KOPT-K1 (cell line): ENCODE measurements around the gene ABI1.
"Not testable (repeated sequence)": the region's sequence is repeated elsewhere in the genome, so short reads cannot be mapped to it uniquely, and the experiment has no call there.

Experiments
- H3K27ac ChIP-seq: fragments of 200-600 bp; sonication (generic); 2 replicates; pipeline ENCODE4 v1.5.1; 2016; ENCODE audit warnings: antibody characterized with exemption, mild to moderate bottlenecking, low read depth, low read length; ENCODE audit not compliant: poor library complexity, severe bottlenecking
- H3K36me3 ChIP-seq: fragments of 200-600 bp; sonication (generic); 2 replicates; pipeline ENCODE4 v1.5.1; 2017; ENCODE audit warnings: antibody characterized with exemption, mild to moderate bottlenecking, low read length, moderate library complexity; ENCODE audit not compliant: insufficient read depth
- H3K9me3 ChIP-seq: fragments of 200-600 bp; sonication (generic); 2 replicates; pipeline ENCODE4 v1.5.1; 2017; ENCODE audit warnings: antibody characterized with exemption, low read length, mild to moderate bottlenecking; ENCODE audit not compliant: insufficient read depth, poor library complexity, severe bottlenecking

The ABI1 gene

DNA sequence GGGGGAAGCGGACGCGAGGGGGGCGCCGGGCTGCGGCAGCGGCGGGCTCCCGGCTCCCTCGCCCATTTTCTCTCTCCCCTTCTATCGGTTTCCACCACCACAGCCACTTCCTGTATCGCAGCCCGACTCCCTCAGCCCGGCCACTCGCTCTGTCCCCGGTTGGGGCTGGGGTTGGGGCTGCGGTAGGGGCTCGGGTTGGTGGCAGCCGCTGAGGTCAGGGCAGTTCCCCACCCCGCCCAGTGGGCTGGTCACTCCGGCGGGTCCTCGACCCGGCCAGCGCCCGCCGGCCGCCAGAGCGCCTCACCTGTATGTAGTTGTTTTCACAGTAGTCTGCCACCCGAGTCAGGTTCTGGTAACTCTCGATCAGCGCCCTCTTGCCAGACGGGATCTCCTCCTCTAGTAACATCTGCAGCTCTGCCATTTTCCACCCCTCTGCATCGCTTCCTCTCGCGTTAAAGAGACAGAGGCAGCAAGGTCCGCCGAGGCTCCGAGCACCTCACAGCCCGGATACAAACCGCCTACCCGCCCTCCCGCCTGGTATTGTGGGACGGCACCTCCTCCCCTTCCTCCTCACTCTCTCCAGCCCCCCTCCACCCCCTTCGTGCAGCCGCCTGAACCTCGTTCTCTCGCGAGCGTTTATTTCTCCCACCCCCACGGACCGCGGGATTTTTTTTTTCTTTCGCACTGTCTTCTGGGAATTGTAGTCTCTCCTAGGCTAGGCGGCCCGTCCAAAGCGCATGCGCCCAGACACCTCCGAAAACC, at the start of gene ABI1:
ABI1 (minus strand) TSS at position 516 of the 762 bp plus-strand sequence; CDS start at position 421, 95 bp downstream.
- no peaks in the 10 kb centered on the region for H3K9me3 ChIP-seq
- no peaks in the 10 kb centered on the region for H3K36me3 ChIP-seq
- H3K27ac ChIP-seq, result peak within 1 kb of the TSS; percentile 89

DNA sequence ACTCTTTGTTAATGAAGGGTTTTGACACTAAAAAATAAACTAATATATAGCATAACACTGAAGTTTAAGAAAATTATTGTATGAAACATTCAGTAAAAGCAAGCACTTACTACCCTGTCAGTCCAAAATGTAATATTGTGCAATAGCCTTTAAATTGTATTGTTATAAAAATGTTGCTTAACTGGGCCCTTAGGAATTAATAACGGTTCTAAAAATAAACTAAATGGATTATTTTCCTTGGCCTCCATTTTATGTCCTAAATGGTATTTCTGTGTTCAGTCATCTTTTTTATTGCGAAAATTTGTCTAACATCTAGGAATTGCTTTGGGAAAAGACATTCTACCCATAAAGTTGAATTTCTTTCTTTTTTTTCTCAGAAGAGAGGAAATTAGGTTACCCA, 49.0 kb upstream of the ABI1 start:
- H3K27ac ChIP-seq, result no peak overlapping the region
- H3K36me3 ChIP-seq, result no peaks in the 10 kb centered on the region
- no peaks in the 10 kb centered on the region for H3K9me3 ChIP-seq

DNA sequence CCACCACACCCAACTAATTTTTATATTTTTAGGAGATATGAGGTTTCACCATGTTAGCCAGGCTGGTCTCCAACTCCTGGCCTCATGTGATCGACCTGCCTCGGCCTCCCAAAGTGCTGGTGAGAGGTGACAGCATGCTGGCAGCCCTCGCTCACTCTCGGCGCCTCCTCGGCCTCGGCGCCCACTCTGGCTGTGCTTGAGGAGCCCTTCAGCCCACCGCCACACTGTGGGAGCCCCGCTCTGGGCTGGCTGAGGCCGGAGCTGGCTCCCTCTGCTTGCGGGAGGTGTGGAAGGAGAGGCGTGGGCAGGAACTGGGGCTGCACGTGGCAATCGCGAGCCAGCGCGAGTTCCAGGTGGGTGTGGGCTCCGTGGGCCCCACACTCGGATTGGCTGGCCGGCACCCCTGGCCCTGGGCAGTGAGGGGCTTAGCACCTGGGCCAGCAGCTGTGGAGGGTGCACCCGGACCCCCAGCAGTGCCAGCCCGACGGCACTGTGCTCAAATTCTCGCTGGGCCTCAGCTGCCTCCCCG, 44.6 kb upstream of the ABI1 start:
- not testable (repeated sequence) for H3K27ac ChIP-seq, H3K9me3 ChIP-seq, H3K36me3 ChIP-seq

DNA sequence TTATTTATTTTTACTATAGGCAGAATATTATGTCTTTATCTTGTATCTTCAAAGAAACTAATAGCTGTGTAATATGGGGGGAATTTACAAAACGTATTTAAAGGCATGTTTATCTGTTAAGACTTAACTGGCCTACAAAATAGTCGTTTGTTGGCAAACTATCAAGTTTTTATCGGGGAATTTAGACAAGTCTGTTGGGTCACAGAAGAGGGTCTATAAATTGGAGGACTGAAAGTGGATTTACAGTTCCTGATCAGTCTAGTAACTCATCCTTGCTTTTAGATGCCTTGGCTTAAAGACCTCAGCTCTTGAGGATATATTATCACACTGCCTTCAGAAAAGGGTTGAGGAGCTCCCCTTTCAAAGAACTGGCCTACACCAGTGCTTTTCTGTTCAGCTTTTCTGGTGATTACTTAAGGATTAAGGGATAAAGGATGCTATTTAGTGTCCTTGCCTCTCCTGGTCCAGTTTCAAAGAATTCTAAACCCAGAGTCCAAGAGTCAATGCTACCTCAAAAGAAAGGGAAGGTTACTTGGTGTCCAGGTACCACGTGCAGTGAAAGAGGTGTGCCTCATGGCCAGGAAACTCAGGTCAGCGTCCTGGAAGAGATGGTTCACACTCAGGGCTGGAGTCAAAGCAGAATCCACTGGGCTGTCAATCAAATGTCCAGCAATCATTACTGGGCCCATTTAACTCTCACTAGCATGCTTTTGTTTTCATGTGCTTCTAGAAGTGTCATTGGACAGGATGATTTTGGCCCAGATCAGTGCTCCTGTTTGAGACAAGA, 42.9 kb upstream of the ABI1 start:
- H3K9me3 ChIP-seq, result no peaks in the 10 kb centered on the region
- H3K27ac ChIP-seq, result no peak overlapping the region
- H3K36me3 ChIP-seq, result no peaks in the 10 kb centered on the region

DNA sequence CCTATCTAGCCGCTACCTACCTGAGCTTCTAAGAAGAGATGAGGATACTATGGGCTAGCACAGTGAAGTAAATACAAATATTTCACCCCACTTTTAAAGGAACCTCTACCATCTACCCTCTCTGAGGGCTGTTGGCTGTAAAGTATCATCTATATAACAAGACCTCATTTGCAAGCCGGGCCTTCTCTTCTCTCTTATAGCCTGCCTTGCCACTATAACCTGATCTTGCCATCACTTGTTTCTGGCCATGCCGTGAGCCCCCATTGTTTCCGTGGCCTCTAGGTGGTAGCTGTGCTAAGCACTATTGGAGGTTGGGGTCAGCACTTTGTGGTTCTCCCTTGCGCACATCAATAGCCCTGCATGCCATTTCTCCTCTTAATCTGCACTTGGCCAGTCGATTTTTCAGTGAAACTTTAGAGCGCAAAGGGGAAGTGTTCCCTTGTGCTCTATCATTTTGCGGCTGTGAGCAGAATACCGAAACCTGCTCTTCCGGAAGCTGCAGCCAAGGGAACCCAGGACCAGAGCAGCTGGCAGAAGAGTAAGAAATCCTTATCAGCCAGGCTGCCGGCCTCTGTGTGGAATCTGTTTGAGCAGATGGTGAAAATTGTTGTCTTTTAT, 31.7 kb upstream of the ABI1 start:
- H3K36me3 ChIP-seq, H3K27ac ChIP-seq: not testable (repeated sequence)
- H3K9me3 ChIP-seq, result peaks cover 15% of the 10 kb centered on the region

DNA sequence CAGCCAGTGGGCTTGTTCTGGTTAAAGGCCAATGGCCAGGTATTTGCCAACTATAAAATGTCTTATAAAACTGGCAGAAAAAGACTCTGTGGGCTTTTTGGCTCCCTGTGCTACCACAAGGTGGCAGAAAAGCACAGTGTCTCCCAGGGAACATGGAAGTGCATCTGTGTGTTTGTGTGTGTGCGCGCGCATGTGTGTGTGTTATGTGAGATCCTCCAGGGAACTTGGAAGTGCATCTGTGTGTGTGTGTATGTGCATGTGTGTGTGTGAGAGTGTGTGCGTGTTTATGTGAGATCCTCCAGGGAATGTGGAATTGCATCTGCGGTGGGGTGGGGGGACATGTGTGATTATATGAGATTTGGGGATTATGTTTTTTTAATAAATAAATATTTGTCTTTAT, 30.2 kb upstream of the ABI1 start:
- H3K9me3 ChIP-seq, result peaks cover 15% of the 10 kb centered on the region
- H3K27ac ChIP-seq, result no peak overlapping the region
- H3K36me3 ChIP-seq, result no peaks in the 10 kb centered on the region

DNA sequence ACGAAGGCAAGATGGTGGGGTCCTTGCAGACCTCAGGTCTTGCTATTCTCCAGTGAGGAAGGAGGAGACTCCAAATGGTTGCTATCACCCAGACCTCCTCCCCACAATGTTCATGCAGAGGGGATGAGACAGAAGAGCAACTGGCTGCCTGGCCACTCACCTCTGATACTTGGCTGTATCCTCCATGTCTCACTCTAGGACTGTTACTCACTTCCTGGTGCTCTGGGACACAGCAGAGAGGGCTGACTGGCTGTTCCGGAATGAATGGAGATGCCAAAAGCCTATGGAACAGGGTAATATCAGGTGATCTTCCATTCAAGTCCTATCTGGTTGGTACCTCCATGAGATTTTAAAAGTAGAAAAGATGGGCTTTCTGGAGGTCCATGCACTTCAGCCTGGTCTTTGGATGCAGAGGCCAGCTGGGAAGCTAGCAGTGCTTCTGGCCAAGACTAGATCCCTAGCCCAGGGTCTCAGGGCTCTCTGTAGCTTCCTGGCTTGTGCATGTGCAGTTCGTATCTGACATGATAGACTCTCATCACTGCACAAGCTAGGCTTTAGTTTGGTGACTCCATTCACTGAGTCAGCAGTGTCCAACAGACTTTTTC, 27.0 kb upstream of the ABI1 start:
- Histone ChIP-seq H3K36me3 (no peaks in the 10 kb centered on the region), H3K9me3 (peaks cover 3% of the 10 kb centered on the region), H3K27ac (no peak overlapping the region)

DNA sequence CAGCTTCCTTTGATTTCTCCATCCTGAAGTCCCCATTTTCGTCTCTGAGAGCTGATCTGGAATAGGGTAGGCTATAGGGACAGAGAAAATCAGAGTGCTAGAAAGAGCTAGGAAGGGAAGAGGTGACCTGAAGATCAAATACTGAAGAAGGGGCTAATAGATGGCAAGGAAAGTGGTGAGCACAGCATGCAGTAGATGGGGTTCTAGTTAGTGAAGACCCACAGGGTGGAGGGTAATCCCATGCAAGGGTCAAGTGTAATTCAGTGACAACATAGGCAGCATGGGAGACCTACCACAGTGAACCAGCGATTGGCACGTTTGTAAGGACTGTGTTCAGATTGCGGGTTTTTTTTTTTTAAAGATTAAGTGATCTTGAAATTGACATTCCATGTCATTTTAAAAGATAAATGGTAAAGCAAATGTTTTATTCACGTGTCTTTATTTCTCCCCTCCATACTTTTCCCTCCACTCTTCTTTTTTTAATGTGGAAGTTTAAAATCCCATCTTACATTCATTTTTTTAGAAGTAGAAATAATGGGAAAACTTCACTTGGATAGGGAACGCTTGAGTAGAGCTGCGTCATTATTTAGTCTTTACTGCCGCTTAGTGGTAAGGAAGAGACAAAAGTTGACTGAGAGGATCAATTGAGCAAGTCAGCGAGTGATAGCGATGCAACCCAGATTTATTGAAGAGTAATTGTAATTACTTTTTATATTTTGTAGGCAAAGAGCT, 21.0 kb upstream of the ABI1 start:
- H3K9me3 ChIP-seq, result no peaks in the 10 kb centered on the region
- no peak overlapping the region for H3K27ac ChIP-seq
- H3K36me3 ChIP-seq, result no peaks in the 10 kb centered on the region

DNA sequence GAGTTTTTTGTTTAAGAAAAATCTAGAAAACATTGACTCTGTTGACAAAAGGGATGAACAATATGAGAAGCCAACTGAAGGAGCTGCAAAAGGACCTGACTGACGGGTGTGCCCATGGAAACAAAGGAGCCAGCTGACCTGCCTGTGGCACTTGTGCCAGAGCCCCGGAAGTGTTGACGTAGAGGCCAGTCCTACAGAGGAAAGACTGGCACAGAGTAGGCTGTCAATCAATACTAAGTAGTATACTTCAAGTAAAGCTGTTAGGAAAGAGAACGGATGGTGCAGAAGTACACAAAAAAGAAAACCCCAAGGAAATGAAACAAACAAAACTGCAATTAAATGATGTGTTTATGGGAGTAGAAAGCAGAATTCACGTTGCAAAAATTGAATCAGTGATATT, 19.0 kb upstream of the ABI1 start:
- Histone ChIP-seq H3K36me3 (no peaks in the 10 kb centered on the region), H3K27ac (no peak overlapping the region), H3K9me3 (no peaks in the 10 kb centered on the region)

DNA sequence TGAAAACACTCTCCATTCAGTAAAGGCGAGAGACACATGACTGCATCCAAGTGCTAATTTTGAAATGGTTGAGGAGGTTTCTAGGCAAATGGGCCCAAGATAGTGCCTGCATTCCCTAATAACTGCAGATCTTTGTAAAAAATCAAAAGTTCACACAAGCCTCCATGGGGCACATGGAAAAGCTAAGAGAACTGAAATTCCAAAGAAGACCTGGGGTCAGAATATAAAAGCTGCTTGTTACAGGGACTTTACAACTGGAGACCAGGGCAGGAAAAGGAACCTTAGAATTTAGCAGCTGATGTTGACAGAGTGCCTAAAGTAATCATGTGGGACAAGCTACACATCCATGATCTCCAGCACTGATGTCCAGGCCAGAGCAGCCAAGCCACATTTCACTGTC, 10.0 kb upstream of the ABI1 start:
- H3K27ac ChIP-seq, result no peak overlapping the region
- H3K36me3 ChIP-seq, result no peaks in the 10 kb centered on the region
- no peaks in the 10 kb centered on the region for H3K9me3 ChIP-seq

DNA sequence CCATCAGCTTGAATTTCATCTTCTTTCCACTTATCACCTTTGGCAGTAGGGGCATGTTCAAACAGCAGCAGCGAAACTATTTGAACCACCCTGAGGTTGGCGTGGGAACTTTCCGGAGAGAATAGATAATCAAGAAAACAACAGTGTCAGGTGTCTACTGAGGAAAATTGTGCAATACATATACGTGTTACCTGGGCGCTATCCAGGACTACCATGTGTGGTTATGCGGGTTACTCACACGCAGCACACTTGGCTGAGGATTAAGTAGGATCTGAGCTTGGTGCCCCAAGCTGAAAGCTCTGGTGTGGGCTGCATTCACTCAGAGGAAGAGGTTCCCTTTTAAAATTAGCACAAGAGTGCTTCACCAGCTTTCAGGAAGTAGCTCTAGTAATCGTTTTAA, 8.8 kb upstream of the ABI1 start:
- no peak overlapping the region for H3K27ac ChIP-seq
- H3K9me3 ChIP-seq, result no peaks in the 10 kb centered on the region
- H3K36me3 ChIP-seq, result no peaks in the 10 kb centered on the region

DNA sequence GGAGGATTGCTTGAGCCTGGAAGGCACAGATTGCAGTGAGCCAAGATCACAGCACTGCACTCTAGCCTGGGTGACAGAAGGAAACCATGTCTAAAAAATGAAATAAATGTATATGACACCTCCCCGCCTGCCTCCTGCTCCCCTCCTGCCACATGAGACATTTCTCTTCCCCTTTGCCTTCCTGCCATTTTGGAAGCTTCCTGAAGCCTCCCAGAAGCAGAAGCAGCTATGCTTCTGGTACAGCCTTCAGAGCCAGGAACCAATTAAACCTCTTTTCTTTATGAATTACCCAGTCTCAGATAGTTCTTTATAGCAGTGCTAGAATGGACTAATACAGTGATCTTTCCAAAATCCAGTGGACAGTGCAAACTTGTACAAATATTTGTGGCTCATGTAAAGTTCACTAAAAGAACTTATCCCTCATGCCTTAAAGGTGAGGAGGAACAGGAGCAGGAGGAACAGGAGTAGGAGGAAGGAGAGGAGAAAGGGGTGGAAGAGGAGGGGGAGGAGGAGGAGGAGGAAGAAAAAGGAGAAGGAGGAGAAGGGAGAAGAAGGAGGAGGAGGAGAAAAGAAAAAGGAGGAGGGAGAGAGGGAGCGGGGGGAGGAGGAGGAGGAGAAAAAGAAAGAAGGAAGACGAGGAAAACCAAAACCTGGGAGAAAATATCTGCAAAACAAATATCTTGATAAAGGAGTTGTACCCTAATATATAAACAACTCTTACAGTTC, 2.8 kb upstream of the ABI1 start:
- no peaks in the 10 kb centered on the region for H3K36me3 ChIP-seq
- no peaks in the 10 kb centered on the region for H3K9me3 ChIP-seq
- no peak overlapping the region for H3K27ac ChIP-seq

DNA sequence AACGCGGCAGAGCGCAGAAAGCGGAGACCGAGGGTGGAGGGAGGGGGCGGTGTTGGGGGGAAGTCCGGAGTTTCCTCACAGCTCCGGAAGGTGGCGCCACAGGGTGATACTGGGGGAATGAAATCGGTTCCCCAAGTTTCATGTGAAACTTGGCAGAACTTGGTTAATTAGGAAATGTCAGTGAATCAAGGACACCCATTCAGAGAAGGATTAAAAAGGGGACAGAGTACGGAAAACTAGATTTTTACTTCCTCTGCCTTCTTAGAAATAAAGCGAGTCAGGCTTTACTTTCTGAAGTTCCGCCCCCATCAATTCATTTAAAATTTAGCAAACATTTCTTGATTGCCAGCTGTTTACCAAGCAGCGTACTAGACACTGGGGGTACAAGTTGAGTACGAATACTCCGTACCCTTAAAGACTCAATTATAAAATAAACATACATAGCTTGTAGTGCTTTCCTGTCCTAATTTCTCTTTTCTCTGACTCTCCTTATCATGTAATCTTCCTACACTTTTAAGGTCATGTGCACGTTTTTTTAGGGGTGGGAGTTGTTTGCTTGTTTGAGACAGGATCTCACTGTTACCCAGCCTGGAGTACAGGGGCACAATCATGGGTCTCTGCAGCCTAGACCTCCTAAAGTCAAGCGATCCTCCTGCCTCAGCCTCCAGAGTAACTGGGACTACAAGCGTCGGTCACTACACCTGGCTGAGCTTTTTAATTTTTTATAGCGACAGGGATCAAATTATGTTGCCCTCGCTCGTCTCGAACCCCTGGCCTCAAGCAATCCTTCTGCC, 644 bp upstream of the ABI1 start:
- Histone ChIP-seq H3K27ac (peak overlapping the region; percentile 18), H3K9me3 (no peaks in the 10 kb centered on the region), H3K36me3 (no peaks in the 10 kb centered on the region)
